HepG2 (cell line): ENCODE results near the gene HYAL1. TPM values are rescaled to one million over a fixed set of nuclear protein-coding genes. Genes with fewer than 3 reads are reported as not detected.

Experiments
- ATAC-seq: fragments of 200-7000 bp; cut with Tn5 transposase; 3 replicates; pipeline ENCODE4 v1.9.1; 2020; ENCODE audit warnings: mild to moderate bottlenecking, moderate library complexity
- BruUV-seq: library from RNA; stranded (reverse); fragments of 400-500 nt; replicated peaks from 2 replicates; lab custom pipeline; 2021; lab: Mats Ljungman, UMichigan
- CTCF ChIA-PET: fragments of 300-600 bp; formaldehyde crosslinking; extraction: SDS; loops from one replicate; lab custom pipeline; 2021; ENCODE audit warnings: low total read pairs, inconsistent platforms, low intra/inter-chr PET ratio; lab: Yijun Ruan, JAX
- POLR2A ChIA-PET: fragments of 350-600 bp; sonication (Branson Sonifier 250); formaldehyde crosslinking; loops from one replicate; lab custom pipeline; 2020; ENCODE audit warnings: antibody characterized with exemption, inconsistent platforms; lab: Yijun Ruan, JAX
- DNase-seq: peaks from one replicate; pipeline ENCODE4 v3.0.0-alpha.2; 2015; ENCODE audit warnings: low spot score
- FAIRE-seq: peaks from 3 replicates; lab custom pipeline; 2011; peaks lifted over from hg19 to GRCh38; lab: Jason Lieb, UNC
- H2AFZ ChIP-seq: one replicate; pipeline ENCODE4 v1.6.1; 2011; ENCODE audit warnings: low read length, inconsistent platforms
- H3K27ac ChIP-seq: fragments of 300-600 bp; 3 replicates; pipeline ENCODE4 v1.8.0; 2011; ENCODE audit warnings: mixed run types, mild to moderate bottlenecking, mixed read lengths, low read length, inconsistent platforms; ENCODE audit not compliant: insufficient read depth; ENCODE audit errors: extremely low read length
- H3K27me3 ChIP-seq, 2 experiments: fragments of 200-600 bp in 1 of 2; 2 replicates in 1 of 2; 3 replicates in 1 of 2; pipeline versions ENCODE4 v1.6.0 to v1.8.0; 2011; ENCODE audit warnings: low read length in 2 of 2, mild to moderate bottlenecking in 2 of 2, moderate library complexity in 2 of 2, inconsistent platforms in 1 of 2; ENCODE audit not compliant: insufficient read depth in 2 of 2, control insufficient read depth in 1 of 2
- H3K36me3 ChIP-seq, 2 experiments: fragments of 200-600 bp in 1 of 2; replicated peaks in 1 of 2; 2 replicates in 1 of 2; 3 replicates in 1 of 2; pipeline versions ENCODE4 v1.5.1 to v1.8.0; 2011; ENCODE audit warnings: low read length in 2 of 2, inconsistent platforms in 1 of 2; ENCODE audit not compliant: insufficient read depth in 2 of 2, control insufficient read depth in 1 of 2
- H3K4me1 ChIP-seq: 2 replicates; pipeline ENCODE4 v1.5.1; 2012; ENCODE audit warnings: low read length, inconsistent platforms; ENCODE audit not compliant: insufficient read depth
- H3K4me2 ChIP-seq: 2 replicates; pipeline ENCODE4 v1.6.0; 2011; ENCODE audit warnings: low read depth, low read length, inconsistent platforms
- H3K4me3 ChIP-seq, 3 experiments: fragments of 200-600 bp in 1 of 3; sonication (generic), shearing (Covaris generic) in 1 of 3; replicated peaks in 1 of 3; 2 replicates each; pipeline ENCODE4 v1.5.1; 2011 to 2016; ENCODE audit warnings: low read length in 3 of 3, inconsistent platforms in 2 of 3, low read depth in 2 of 3, mild to moderate bottlenecking in 2 of 3, control low read depth in 1 of 3, mixed read lengths in 1 of 3; ENCODE audit not compliant: insufficient read depth in 1 of 3
- H3K79me2 ChIP-seq: one replicate; pipeline ENCODE4 v1.6.1; 2011; ENCODE audit warnings: low read length, inconsistent platforms; ENCODE audit not compliant: insufficient read depth
- H3K9ac ChIP-seq: 2 replicates; pipeline ENCODE4 v1.6.0; 2011; ENCODE audit warnings: mild to moderate bottlenecking, low read depth, low read length, inconsistent platforms; ENCODE audit not compliant: insufficient read depth
- H3K9me3 ChIP-seq: 2 replicates; pipeline ENCODE4 v1.5.1; 2012; ENCODE audit warnings: mild to moderate bottlenecking, low read length
- H4K20me1 ChIP-seq: 2 replicates; pipeline ENCODE4 v1.6.0; 2011; ENCODE audit warnings: inconsistent platforms, mild to moderate bottlenecking, low read length, moderate library complexity; ENCODE audit not compliant: insufficient read depth
- GTF2F1 ChIP-seq: fragments of 150-350 bp; IDR thresholded peaks from 2 replicates; pipeline ENCODE4 v1.6.1; 2014; ENCODE audit warnings: low read length
- HOXA5 ChIP-seq: sonication (generic); formaldehyde crosslinking; IDR thresholded peaks from 2 replicates; pipeline ENCODE4 v1.4.0; 2020; ENCODE audit warnings: missing genetic modification reagents
- JUNB ChIP-seq: sonication (generic); formaldehyde crosslinking; IDR thresholded peaks from 2 replicates; pipeline ENCODE4 v1.8.0; 2022; ENCODE audit warnings: missing genetic modification reagents, mild to moderate bottlenecking, borderline replicate concordance
- MBNL3 ChIP-seq: fragments of 250-450 bp; sonication (Bioruptor Pico); conservative IDR thresholded peaks from 2 replicates; pipeline ENCODE4 v1.8.0; 2022; ENCODE audit warnings: mild to moderate bottlenecking, inconsistent platforms
- NPAS2 ChIP-seq: sonication (generic); formaldehyde crosslinking; IDR thresholded peaks from 2 replicates; pipeline ENCODE4 v1.8.0; 2022; ENCODE audit warnings: mild to moderate bottlenecking, missing genetic modification reagents, borderline replicate concordance
- NR3C1 ChIP-seq: sonication (generic); formaldehyde crosslinking; IDR thresholded peaks from 2 replicates; pipeline ENCODE4 v1.4.0; 2020; ENCODE audit warnings: missing genetic modification reagents
- ONECUT2 ChIP-seq: sonication (generic); formaldehyde crosslinking; IDR thresholded peaks from 2 replicates; pipeline ENCODE4 v1.4.0; 2020; ENCODE audit warnings: missing genetic modification reagents
- RBAK ChIP-seq: sonication (generic); formaldehyde crosslinking; IDR thresholded peaks from 2 replicates; pipeline ENCODE4 v1.5.1; 2020; ENCODE audit warnings: mild to moderate bottlenecking, missing genetic modification reagents
- REL ChIP-seq: sonication (generic); formaldehyde crosslinking; conservative IDR thresholded peaks from 2 replicates; pipeline ENCODE4 v1.8.0; 2022; ENCODE audit warnings: mild to moderate bottlenecking, missing genetic modification reagents, moderate library complexity
- TP53 ChIP-seq: sonication (generic); formaldehyde crosslinking; conservative IDR thresholded peaks from 2 replicates; pipeline ENCODE4 v1.4.0; 2020; ENCODE audit warnings: missing genetic modification reagents
- ZKSCAN1 ChIP-seq: fragments of 150-350 bp; IDR thresholded peaks from 2 replicates; pipeline ENCODE4 v1.6.1; 2014; ENCODE audit warnings: low read length
- ZNF12 ChIP-seq: sonication (generic); formaldehyde crosslinking; IDR thresholded peaks from 2 replicates; pipeline ENCODE4 v1.5.0; 2020; ENCODE audit warnings: missing genetic modification reagents
- ZNF121 ChIP-seq: sonication (generic); formaldehyde crosslinking; IDR thresholded peaks from 2 replicates; pipeline ENCODE4 v1.5.0; 2020; ENCODE audit warnings: mild to moderate bottlenecking, missing genetic modification reagents
- whole genome bisulfite sequencing: methylation state at CpG from one replicate; pipeline ENCODE4 v1.1.6; 2017; ENCODE audit warnings: low lambda C conversion rate; 5-methylcytosine and 5-hydroxymethylcytosine counted together
- in situ Hi-C: cut with HindIII; loops from 2 replicates; pipeline ENCODE4 v1.10.0; 2017; ENCODE audit warnings: low pct_unique_long_range_greater_than_20kb; ENCODE audit not compliant: extremely low pct_ligation_motif_present
- intact Hi-C: fragments of 100-400 bp; cut with micrococcal nuclease; formaldehyde crosslinking; loops from one replicate; pipeline ENCODE4 v1.10.0; 2022; ENCODE audit not compliant: unreplicated experiment
- polyA plus RNA-seq, 8 experiments: library from polyadenylated mRNA; depleted of rRNA in 3 of 8; stranded (reverse) in 7 of 8; unstranded in 1 of 8; fragments of >200 nt; fragmentation: Illumina TruSeq in 4 of 8; extraction: Trizol in 4 of 8; gene quantifications; 2 replicates each; pipeline versions ENCODE4 v1.2.1 to v1.2.3, GENCODE V29; 2011 to 2016; ENCODE audit warnings: low read depth in 4 of 8, missing spikeins in 1 of 8, mixed read lengths in 1 of 8; ENCODE audit not compliant: insufficient read depth in 1 of 8
- total RNA-seq, 5 experiments: library from RNA; depleted of rRNA; stranded (reverse); fragments of >200 nt; fragmentation: Illumina TruSeq; extraction: Trizol; gene quantifications; 2 replicates each; pipeline ENCODE4 v1.2.3, GENCODE V29; 2016; ENCODE audit warnings: low read depth in 1 of 5
- TF ChIP-seq, protein P1 (sequence below): sonication (generic); formaldehyde crosslinking; IDR thresholded peaks from 2 replicates; pipeline ENCODE4 v1.5.1; 2020; ENCODE audit warnings: missing genetic modification reagents, mild to moderate bottlenecking, borderline replicate concordance
- TF ChIP-seq, protein P2 (sequence below): IDR thresholded peaks from 2 replicates; pipeline ENCODE4 v1.6.1; 2016; ENCODE audit warnings: missing biosample characterization, missing genetic modification reagents, low read depth
- TF ChIP-seq, protein P3 (sequence below): sonication (generic); formaldehyde crosslinking; IDR thresholded peaks from 2 replicates; pipeline ENCODE4 v1.4.0; 2020; ENCODE audit warnings: missing genetic modification reagents; ENCODE audit errors: not compliant biosample characterization
- TF ChIP-seq, protein P4 (sequence below): IDR thresholded peaks from 2 replicates; pipeline ENCODE4 v1.6.1; 2016; ENCODE audit warnings: mild to moderate bottlenecking
- TF ChIP-seq, protein P5 (sequence below): IDR thresholded peaks from 2 replicates; pipeline ENCODE4 v1.6.1; 2016; ENCODE audit warnings: control low read depth

Gene HYAL1
- total and polyA plus RNA-seq, 2 of the 13 experiments (the other 11 are each of a cell fraction or from before 2014, with no cell fraction given): 76.5 to 193 TPM

DNA sequence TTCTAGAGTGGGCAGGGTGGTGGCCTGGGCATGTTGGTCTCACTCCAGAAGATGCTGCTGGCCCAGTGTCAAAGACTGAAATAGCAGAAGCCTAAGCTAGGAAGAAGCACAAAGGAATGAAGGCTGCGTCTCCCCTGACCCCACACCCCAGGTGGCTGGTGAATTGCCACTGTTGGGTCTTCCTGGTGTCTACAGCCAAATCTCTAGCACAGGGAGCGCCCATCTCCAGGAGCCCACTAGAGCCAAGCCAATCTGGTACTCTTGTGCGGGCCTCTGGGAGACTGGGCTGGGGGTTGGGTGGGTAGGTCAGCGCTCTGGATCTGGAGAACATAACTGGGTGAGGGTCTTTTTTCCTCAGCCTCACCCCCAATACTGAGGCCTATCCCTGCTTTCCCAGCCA is 23.8 kb upstream of the HYAL1 start:
- TF ChIP-seq ZKSCAN1 (no peak), RBAK (CRISPR knock-in tag) (no peak), NPAS2 (CRISPR knock-in tag) (no peak), NR3C1 (CRISPR knock-in tag) (no peak), TP53 (no peak), REL (CRISPR knock-in tag) (no peak), ZNF121 (CRISPR knock-in tag) (no peak), JUNB (CRISPR knock-in tag) (no peak), HOXA5 (CRISPR knock-in tag) (no peak), MBNL3 (CRISPR knock-in tag) (no peak), ONECUT2 (CRISPR knock-in tag) (no peak), GTF2F1 (no peak), ZNF12 (no peak)
- TF ChIP-seq, protein P1, sequence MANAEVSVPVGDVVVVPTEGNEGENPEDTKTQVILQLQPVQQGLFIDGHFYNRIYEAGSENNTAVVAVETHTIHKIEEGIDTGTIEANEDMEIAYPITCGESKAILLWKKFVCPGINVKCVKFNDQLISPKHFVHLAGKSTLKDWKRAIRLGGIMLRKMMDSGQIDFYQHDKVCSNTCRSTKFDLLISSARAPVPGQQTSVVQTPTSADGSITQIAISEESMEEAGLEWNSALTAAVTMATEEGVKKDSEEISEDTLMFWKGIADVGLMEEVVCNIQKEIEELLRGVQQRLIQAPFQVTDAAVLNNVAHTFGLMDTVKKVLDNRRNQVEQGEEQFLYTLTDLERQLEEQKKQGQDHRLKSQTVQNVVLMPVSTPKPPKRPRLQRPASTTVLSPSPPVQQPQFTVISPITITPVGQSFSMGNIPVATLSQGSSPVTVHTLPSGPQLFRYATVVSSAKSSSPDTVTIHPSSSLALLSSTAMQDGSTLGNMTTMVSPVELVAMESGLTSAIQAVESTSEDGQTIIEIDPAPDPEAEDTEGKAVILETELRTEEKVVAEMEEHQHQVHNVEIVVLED (CRISPR knock-in tag): no peak
- TF ChIP-seq, protein P2, sequence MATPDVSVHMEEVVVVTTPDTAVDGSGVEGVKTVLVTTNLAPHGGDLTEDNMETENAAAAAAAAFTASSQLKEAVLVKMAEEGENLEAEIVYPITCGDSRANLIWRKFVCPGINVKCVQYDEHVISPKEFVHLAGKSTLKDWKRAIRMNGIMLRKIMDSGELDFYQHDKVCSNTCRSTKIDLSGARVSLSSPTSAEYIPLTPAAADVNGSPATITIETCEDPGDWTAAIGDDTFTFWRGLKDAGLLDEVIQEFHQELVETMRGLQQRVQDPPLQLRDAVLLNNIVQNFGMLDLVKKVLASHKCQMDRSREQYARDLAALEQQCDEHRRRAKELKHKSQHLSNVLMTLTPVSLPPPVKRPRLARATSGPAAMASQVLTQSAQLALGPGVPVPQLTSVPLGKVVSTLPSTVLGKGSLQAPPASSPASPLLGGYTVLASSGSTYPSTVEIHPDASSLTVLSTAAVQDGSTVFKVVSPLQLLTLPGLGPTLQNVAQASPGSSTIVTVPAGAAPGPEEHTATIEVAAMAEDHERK: no peak
- TF ChIP-seq, protein P3, sequence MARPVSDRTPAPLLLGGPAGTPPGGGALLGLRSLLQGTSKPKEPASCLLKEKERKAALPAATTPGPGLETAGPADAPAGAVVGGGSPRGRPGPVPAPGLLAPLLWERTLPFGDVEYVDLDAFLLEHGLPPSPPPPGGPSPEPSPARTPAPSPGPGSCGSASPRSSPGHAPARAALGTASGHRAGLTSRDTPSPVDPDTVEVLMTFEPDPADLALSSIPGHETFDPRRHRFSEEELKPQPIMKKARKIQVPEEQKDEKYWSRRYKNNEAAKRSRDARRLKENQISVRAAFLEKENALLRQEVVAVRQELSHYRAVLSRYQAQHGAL (CRISPR knock-in tag): no peak
- TF ChIP-seq, protein P4, sequence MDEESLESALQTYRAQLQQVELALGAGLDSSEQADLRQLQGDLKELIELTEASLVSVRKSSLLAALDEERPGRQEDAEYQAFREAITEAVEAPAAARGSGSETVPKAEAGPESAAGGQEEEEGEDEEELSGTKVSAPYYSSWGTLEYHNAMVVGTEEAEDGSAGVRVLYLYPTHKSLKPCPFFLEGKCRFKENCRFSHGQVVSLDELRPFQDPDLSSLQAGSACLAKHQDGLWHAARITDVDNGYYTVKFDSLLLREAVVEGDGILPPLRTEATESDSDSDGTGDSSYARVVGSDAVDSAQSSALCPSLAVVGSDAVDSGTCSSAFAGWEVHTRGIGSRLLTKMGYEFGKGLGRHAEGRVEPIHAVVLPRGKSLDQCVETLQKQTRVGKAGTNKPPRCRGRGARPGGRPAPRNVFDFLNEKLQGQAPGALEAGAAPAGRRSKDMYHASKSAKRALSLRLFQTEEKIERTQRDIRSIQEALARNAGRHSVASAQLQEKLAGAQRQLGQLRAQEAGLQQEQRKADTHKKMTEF (CRISPR knock-in tag): no peak
- TF ChIP-seq, protein P5, sequence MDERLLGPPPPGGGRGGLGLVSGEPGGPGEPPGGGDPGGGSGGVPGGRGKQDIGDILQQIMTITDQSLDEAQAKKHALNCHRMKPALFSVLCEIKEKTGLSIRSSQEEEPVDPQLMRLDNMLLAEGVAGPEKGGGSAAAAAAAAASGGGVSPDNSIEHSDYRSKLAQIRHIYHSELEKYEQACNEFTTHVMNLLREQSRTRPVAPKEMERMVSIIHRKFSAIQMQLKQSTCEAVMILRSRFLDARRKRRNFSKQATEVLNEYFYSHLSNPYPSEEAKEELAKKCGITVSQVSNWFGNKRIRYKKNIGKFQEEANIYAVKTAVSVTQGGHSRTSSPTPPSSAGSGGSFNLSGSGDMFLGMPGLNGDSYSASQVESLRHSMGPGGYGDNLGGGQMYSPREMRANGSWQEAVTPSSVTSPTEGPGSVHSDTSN: no peak
- ATAC-seq (no peak), DNase-seq (no peak), FAIRE-seq (no peak)
- Histone ChIP-seq H3K9ac (peak overlapping the region; percentile 96), H3K4me1 (peaks cover 57% of the 10 kb centered on the region), H3K4me2 (peak overlapping the region; percentile 84), H3K9me3 (no peaks in the 10 kb centered on the region), H3K4me3 (peak overlapping the region; percentile 79 to 95 (median 92)), H3K27ac (peak overlapping the region; percentile 67), H3K27me3 (no peaks in the 10 kb centered on the region), H3K79me2 (peaks cover 16% of the 10 kb centered on the region), H4K20me1 (no peaks in the 10 kb centered on the region), H2AFZ (no peak overlapping the region), H3K36me3 (peaks cover 17 to 38% of the 10 kb centered on the region in 2 experiments)
- no CpG with 5 or more reads among the region's 4 CpGs for WGBS
- no TSS peak for BruUV-seq
- in situ Hi-C loops: no loop called here
- ChIA-PET CTCF (no interaction called here), POLR2A (interaction anchor here (1.3 to 3.5 kb wide), 11 partner anchors 10 to 125 kb away, joined by 3 to 66 read pairs (median 10); partner anchors contain the start of genes HYAL1, HYAL3, IFRD2 and NAA80)
- intact Hi-C loops: no loop called here
